IMR-90 (cell line): ENCODE measurements around the gene SLC18A3. TPM values are rescaled to one million over a fixed set of nuclear protein-coding genes. Genes with fewer than 3 reads are reported as not detected.

Experiments used
- ATAC-seq: fragments of 200-7000 bp; cut with Tn5 transposase; 2 replicates; pipeline ENCODE4 v1.9.1; 2020; ENCODE audit warnings: low read depth, mild to moderate bottlenecking, moderate library complexity
- BruUV-seq: library from RNA; stranded (reverse); fragments of 400-500 nt; replicated peaks from 2 replicates; lab custom pipeline; 2021; lab: Mats Ljungman, UMichigan
- CTCF ChIA-PET: fragments of 300-600 bp; formaldehyde crosslinking; extraction: SDS; loops from one replicate; lab custom pipeline; 2021; ENCODE audit warnings: antibody characterized with exemption; lab: Yijun Ruan, JAX
- POLR2A ChIA-PET: fragments of 300-600 bp; sonication (Branson Sonifier 250); formaldehyde crosslinking; loops from one replicate; lab custom pipeline; 2022; ENCODE audit warnings: antibody characterized with exemption; ENCODE audit not compliant: unreplicated experiment; lab: Charles Lee
- DNase-seq: peaks from one replicate; pipeline ENCODE4 v3.0.0; 2013
- H2AFZ ChIP-seq: replicated peaks from 2 replicates; pipeline ENCODE3; 2013; ENCODE audit warnings: low read length, mild to moderate bottlenecking; ENCODE audit not compliant: poor library complexity
- H2AK5ac ChIP-seq: 2 replicates; pipeline ENCODE4 v1.6.1; 2013; ENCODE audit warnings: low read depth, low read length, inconsistent platforms
- H2AK9ac ChIP-seq: replicated peaks from 2 replicates; pipeline ENCODE3; 2013; ENCODE audit warnings: mild to moderate bottlenecking, low read depth, low read length, moderate library complexity; ENCODE audit not compliant: poor library complexity
- H2BK120ac ChIP-seq: 2 replicates; pipeline ENCODE4 v1.6.1; 2013; ENCODE audit warnings: low read depth, low read length, inconsistent platforms
- H2BK15ac ChIP-seq: 3 replicates; pipeline ENCODE4 v1.6.1; 2013; ENCODE audit warnings: low read depth, low read length, inconsistent platforms
- H2BK20ac ChIP-seq: 2 replicates; pipeline ENCODE4 v1.6.1; 2013; ENCODE audit warnings: low read depth, mild to moderate bottlenecking, inconsistent platforms, low read length, moderate library complexity
- H2BK5ac ChIP-seq: 2 replicates; pipeline ENCODE4 v1.6.1; 2013; ENCODE audit warnings: mild to moderate bottlenecking, low read depth, low read length, inconsistent platforms; ENCODE audit not compliant: poor library complexity, severe bottlenecking
- H3K14ac ChIP-seq: replicated peaks from 2 replicates; pipeline ENCODE4 v1.6.1; 2013; ENCODE audit warnings: low read depth, low read length, inconsistent platforms
- H3K18ac ChIP-seq: 2 replicates; pipeline ENCODE4 v1.6.1; 2013; ENCODE audit warnings: low read depth, low read length, control low read depth
- H3K23ac ChIP-seq: 2 replicates; pipeline ENCODE4 v1.6.1; 2013; ENCODE audit warnings: low read depth, low read length, inconsistent platforms
- H3K27ac ChIP-seq: 2 replicates; pipeline ENCODE4 v1.5.1; 2013; ENCODE audit warnings: mild to moderate bottlenecking, control low read depth, low read length; ENCODE audit not compliant: insufficient read depth
- H3K27me3 ChIP-seq: 2 replicates; pipeline ENCODE4 v1.6.1; 2013; ENCODE audit warnings: low read length; ENCODE audit not compliant: control insufficient read depth, insufficient read depth
- H3K36me3 ChIP-seq: 2 replicates; pipeline ENCODE4 v1.6.1; 2013; ENCODE audit warnings: low read length, mixed read lengths; ENCODE audit not compliant: control insufficient read depth, insufficient read depth
- H3K4ac ChIP-seq: 2 replicates; pipeline ENCODE4 v1.6.1; 2013; ENCODE audit warnings: low read depth, low read length, inconsistent platforms
- H3K4me1 ChIP-seq: 2 replicates; pipeline ENCODE4 v1.6.1; 2013; ENCODE audit warnings: low read length, mixed read lengths; ENCODE audit not compliant: control insufficient read depth, insufficient read depth
- H3K4me2 ChIP-seq: 2 replicates; pipeline ENCODE4 v1.6.1; 2013; ENCODE audit warnings: low read depth, mild to moderate bottlenecking, control low read depth, low read length, moderate library complexity
- H3K4me3 ChIP-seq: 2 replicates; pipeline ENCODE4 v1.5.1; 2013; ENCODE audit warnings: low read depth, mild to moderate bottlenecking, control low read depth, low read length, moderate library complexity; ENCODE audit not compliant: insufficient read depth
- H3K56ac ChIP-seq: 2 replicates; pipeline ENCODE4 v1.6.1; 2013; ENCODE audit warnings: low read length, inconsistent platforms; ENCODE audit not compliant: insufficient read depth; ENCODE audit errors: extremely low read depth
- H3K79me1 ChIP-seq, 2 experiments: 2 replicates each; pipeline ENCODE4 v1.6.1; 2013; ENCODE audit warnings: low read length in 2 of 2, inconsistent platforms in 1 of 2, low read depth in 1 of 2
- H3K9ac ChIP-seq: 2 replicates; pipeline ENCODE4 v1.6.1; 2013; ENCODE audit warnings: low read depth, low read length, control low read depth
- H3K9me1 ChIP-seq: 2 replicates; pipeline ENCODE4 v1.6.1; 2013; ENCODE audit warnings: low read length, inconsistent platforms; ENCODE audit not compliant: insufficient read depth
- H3K9me3 ChIP-seq: 2 replicates; pipeline ENCODE4 v1.6.1; 2013; ENCODE audit warnings: low read length; ENCODE audit not compliant: control insufficient read depth, insufficient read depth
- H4K20me1 ChIP-seq: 2 replicates; pipeline ENCODE4 v1.6.1; 2013; ENCODE audit warnings: low read length, inconsistent platforms; ENCODE audit not compliant: insufficient read depth
- H4K5ac ChIP-seq: 2 replicates; pipeline ENCODE4 v1.6.1; 2013; ENCODE audit warnings: mild to moderate bottlenecking, low read depth, low read length, control low read depth
- H4K8ac ChIP-seq, 2 experiments: 2 replicates each; pipeline ENCODE4 v1.6.1; 2013; ENCODE audit warnings: low read depth in 2 of 2, low read length in 2 of 2, control low read depth in 1 of 2, inconsistent platforms in 1 of 2
- H4K91ac ChIP-seq: 2 replicates; pipeline ENCODE4 v1.6.1; 2013; ENCODE audit warnings: low read depth, low read length, inconsistent platforms; ENCODE audit not compliant: insufficient read depth
- CEBPB ChIP-seq: IDR thresholded peaks from 2 replicates; pipeline ENCODE4 v1.6.1; 2012; ENCODE audit warnings: low read depth, low read length, improper control_type of control experiment
- MAZ ChIP-seq: IDR thresholded peaks from 2 replicates; pipeline ENCODE4 v1.6.1; 2012; ENCODE audit warnings: low read depth, mild to moderate bottlenecking, low read length, improper control_type of control experiment, moderate library complexity, borderline replicate concordance
- MXI1 ChIP-seq: IDR thresholded peaks from 2 replicates; pipeline ENCODE4 v1.6.1; 2012; ENCODE audit warnings: low read depth, mild to moderate bottlenecking, low read length, moderate library complexity, borderline replicate concordance
- POLR2A ChIP-seq: IDR thresholded peaks from 2 replicates; pipeline ENCODE4 v1.6.1; 2012; ENCODE audit warnings: mild to moderate bottlenecking, low read depth, low read length
- RCOR1 ChIP-seq: IDR thresholded peaks from 2 replicates; pipeline ENCODE4 v1.6.1; 2012; ENCODE audit warnings: mild to moderate bottlenecking, low read length, improper control_type of control experiment; ENCODE audit not compliant: insufficient replicate concordance
- WGBS, 2 experiments: methylation state at CpG; one replicate each; pipeline versions ENCODE4 v1.1.5 to v1.1.7; 2013; ENCODE audit warnings: missing lambda C conversion rate in 2 of 2; ENCODE audit not compliant: insufficient read length in 1 of 2; ENCODE audit errors: extremely low coverage in 2 of 2; 5-methylcytosine and 5-hydroxymethylcytosine counted together
- dilution Hi-C: fragments of 300-500 bp; cut with HindIII; formaldehyde crosslinking; loops from one replicate; pipeline ENCODE4 v1.14.3; 2018; ENCODE audit warnings: low sequenced_read_pairs; ENCODE audit not compliant: unreplicated experiment
- in situ Hi-C: fragments of 300-500 bp; cut with MboI; formaldehyde crosslinking; loops from 3 replicates; pipeline ENCODE4 v1.14.3; 2019; ENCODE audit warnings: low sequenced_read_pairs, inconsistent platforms, mixed read lengths
- intact Hi-C: fragments of 100-400 bp; cut with micrococcal nuclease; formaldehyde crosslinking; loops from 2 replicates; pipeline ENCODE4 v1.10.0; 2022
- polyA plus RNA-seq, 3 experiments: library from polyadenylated mRNA; depleted of rRNA; stranded (reverse); fragments of >200 nt; gene quantifications; 2 replicates each; pipeline ENCODE4 v1.2.3, GENCODE V29; 2012; ENCODE audit warnings: low replicate concordance in 1 of 3
- total RNA-seq: library from RNA; depleted of rRNA; stranded (reverse); fragments of >200 nt; gene quantifications from 2 replicates; pipeline ENCODE4 v1.2.3, GENCODE V29; 2012
- TF ChIP-seq, protein P1 (sequence below): fragments of 150-350 bp; IDR thresholded peaks from 2 replicates; pipeline ENCODE4 v1.6.1; 2016; ENCODE audit warnings: low read depth, mild to moderate bottlenecking, low read length, moderate library complexity, borderline replicate concordance
- TF ChIP-seq, protein P2 (sequence below): conservative IDR thresholded peaks from 2 replicates; pipeline ENCODE4 v1.5.1; 2012; ENCODE audit warnings: mild to moderate bottlenecking, low read depth, low read length, improper control_type of control experiment

The SLC18A3 gene
- total and polyA plus RNA-seq, 2 of the 4 experiments (the other 2 are of a cell fraction): not detected

DNA sequence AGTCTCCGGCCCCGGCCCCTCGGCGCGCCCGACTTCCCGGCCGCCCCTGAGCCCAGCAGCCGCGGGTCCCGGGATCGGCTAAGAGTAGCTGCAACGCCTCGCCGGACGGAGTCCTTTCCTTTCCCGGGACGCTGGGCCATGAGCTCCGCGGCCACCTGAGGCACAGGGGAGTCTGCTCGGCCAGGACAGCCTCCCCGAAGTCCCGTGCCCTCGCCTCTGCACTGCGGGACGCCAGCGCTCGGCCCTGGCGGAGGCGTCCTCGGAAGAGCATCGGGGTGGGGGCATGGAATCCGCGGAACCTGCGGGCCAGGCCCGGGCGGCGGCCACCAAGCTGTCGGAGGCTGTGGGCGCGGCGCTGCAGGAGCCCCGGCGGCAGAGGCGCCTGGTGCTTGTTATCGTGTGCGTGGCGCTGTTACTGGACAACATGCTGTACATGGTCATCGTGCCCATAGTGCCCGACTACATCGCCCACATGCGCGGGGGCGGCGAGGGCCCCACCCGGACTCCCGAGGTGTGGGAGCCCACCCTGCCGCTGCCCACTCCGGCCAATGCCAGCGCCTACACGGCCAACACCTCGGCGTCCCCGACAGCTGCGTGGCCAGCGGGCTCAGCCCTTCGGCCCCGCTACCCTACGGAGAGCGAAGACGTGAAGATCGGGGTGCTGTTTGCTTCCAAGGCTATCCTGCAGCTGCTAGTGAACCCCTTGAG lies 502 bp downstream of the SLC18A3 start:
- no peak for DNase-seq
- ChIA-PET POLR2A (no interaction called here), CTCF (no interaction called here)
- Histone ChIP-seq H3K9me3 (peaks cover 12% of the 10 kb centered on the region; the same call in 1 of the 2 replicates), H2BK15ac (no peak overlapping the region), H4K5ac (no peak overlapping the region), H2BK20ac (no peak overlapping the region), H2BK120ac (no peak overlapping the region), H3K4ac (no peak overlapping the region), H3K9ac (no peak overlapping the region), H3K27ac (no peak overlapping the region), H3K4me2 (no peak overlapping the region), H3K9me1 (no peaks in the 10 kb centered on the region), H2BK5ac (no peak overlapping the region), H2AK9ac (peak overlapping the region; percentile 28), H3K56ac (no peak overlapping the region), H3K27me3 (peaks cover 76% of the 10 kb centered on the region), H3K23ac (no peak overlapping the region), H4K8ac (no peak overlapping the region), H2AFZ (peak overlapping the region; percentile 21), H2AK5ac (no peak overlapping the region), H3K14ac (no peak overlapping the region), H3K79me1 (no peaks in the 10 kb centered on the region), H3K4me3 (no peak overlapping the region), H3K4me1 (no peaks in the 10 kb centered on the region), H4K20me1 (no peaks in the 10 kb centered on the region), H3K18ac (no peak overlapping the region), H3K36me3 (no peaks in the 10 kb centered on the region), H4K91ac (no peak overlapping the region)
- TF ChIP-seq MAZ (no peak), RCOR1 (no peak), MXI1 (no peak), CEBPB (no peak), POLR2A (no peak)
- TF ChIP-seq, protein P1, sequence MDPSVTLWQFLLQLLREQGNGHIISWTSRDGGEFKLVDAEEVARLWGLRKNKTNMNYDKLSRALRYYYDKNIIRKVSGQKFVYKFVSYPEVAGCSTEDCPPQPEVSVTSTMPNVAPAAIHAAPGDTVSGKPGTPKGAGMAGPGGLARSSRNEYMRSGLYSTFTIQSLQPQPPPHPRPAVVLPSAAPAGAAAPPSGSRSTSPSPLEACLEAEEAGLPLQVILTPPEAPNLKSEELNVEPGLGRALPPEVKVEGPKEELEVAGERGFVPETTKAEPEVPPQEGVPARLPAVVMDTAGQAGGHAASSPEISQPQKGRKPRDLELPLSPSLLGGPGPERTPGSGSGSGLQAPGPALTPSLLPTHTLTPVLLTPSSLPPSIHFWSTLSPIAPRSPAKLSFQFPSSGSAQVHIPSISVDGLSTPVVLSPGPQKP: no peak
- TF ChIP-seq, protein P2, sequence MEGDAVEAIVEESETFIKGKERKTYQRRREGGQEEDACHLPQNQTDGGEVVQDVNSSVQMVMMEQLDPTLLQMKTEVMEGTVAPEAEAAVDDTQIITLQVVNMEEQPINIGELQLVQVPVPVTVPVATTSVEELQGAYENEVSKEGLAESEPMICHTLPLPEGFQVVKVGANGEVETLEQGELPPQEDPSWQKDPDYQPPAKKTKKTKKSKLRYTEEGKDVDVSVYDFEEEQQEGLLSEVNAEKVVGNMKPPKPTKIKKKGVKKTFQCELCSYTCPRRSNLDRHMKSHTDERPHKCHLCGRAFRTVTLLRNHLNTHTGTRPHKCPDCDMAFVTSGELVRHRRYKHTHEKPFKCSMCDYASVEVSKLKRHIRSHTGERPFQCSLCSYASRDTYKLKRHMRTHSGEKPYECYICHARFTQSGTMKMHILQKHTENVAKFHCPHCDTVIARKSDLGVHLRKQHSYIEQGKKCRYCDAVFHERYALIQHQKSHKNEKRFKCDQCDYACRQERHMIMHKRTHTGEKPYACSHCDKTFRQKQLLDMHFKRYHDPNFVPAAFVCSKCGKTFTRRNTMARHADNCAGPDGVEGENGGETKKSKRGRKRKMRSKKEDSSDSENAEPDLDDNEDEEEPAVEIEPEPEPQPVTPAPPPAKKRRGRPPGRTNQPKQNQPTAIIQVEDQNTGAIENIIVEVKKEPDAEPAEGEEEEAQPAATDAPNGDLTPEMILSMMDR: no peak
- intact Hi-C loops: no loop called here
- ATAC-seq: no peak
- WGBS, 2 experiments: 3% methylated on average over 29 of the region's 72 CpGs; no CpG with 5 or more reads in 1 of the 2 experiments
- in situ Hi-C loops: no loop called here
- no TSS peak for BruUV-seq
- dilution Hi-C loops: no loop called here
